Right lobe of liver (tissue), 6 donors: ENCODE data around the gene CPOX. TPM values are rescaled to one million over a fixed set of nuclear protein-coding genes. Genes with fewer than 3 reads are reported as not detected.
A peak's percentile ranks its signal among the peaks of the same experiment; 100 is the strongest.

Source experiments
- ATAC-seq, 4 donors: fragments of 200-7000 bp; cut with Tn5 transposase; one replicate each; pipeline ENCODE4 v1.9.1; 2020; ENCODE audit warnings: mild to moderate bottlenecking in 4 of 4, moderate library complexity in 4 of 4
- DNase-seq, 3 donors: peaks; one replicate each; pipeline ENCODE4 v3.0.0-alpha.2; 2020
- H3K27ac ChIP-seq, 3 donors: fragments of 200-600 bp; one replicate each; pipeline ENCODE4 v1.8.0; 2022
- H3K27me3 ChIP-seq, 2 donors: fragments of 200-600 bp; one replicate each; pipeline ENCODE4 v1.8.0; 2022
- H3K36me3 ChIP-seq, 4 donors: fragments of 200-600 bp; sonication (generic) in 1 of 4; one replicate each; pipeline versions ENCODE4 v1.5.1 to v1.8.0; 2017 to 2022; ENCODE audit warnings: control low read depth in 1 of 4
- H3K4me1 ChIP-seq, 4 donors: fragments of 200-600 bp; sonication (generic) in 1 of 4; one replicate each; pipeline versions ENCODE4 v1.5.1 to v1.8.0; 2017 to 2022; ENCODE audit warnings: control low read depth in 1 of 4
- H3K4me3 ChIP-seq, 3 donors: fragments of 200-600 bp; one replicate each; pipeline ENCODE4 v1.8.0; 2022
- H3K9me3 ChIP-seq, 4 donors: fragments of 200-600 bp; sonication (generic) in 1 of 4; one replicate each; pipeline versions ENCODE4 v1.5.1 to v1.8.0; 2017 to 2022; ENCODE audit warnings: control low read depth in 1 of 4
- CTCF ChIP-seq, 4 donors: fragments of 200-600 bp in 3 of 4; fragments of 450-650 bp in 1 of 4; IDR thresholded peaks; one replicate each; pipeline versions ENCODE4 v1.5.1 to v1.8.0; 2016 to 2022; ENCODE audit warnings: antibody characterized with exemption in 4 of 4, mild to moderate bottlenecking in 2 of 4
- POLR2A ChIP-seq: fragments of 450-650 bp; IDR thresholded peaks from one replicate; pipeline ENCODE4 v1.6.1; 2017; ENCODE audit warnings: antibody characterized with exemption, mild to moderate bottlenecking
- WGBS: methylation state at CpG from one replicate; pipeline ENCODE4 v1.1.6; 2018; ENCODE audit warnings: low coverage, low lambda C conversion rate; ENCODE audit not compliant: insufficient coverage; ENCODE audit errors: missing lambda C conversion rate; 5-methylcytosine and 5-hydroxymethylcytosine counted together
- intact Hi-C, 2 donors: fragments of 100-400 bp; cut with DNase I; formaldehyde crosslinking; loops; one replicate each; pipeline versions ENCODE4 v1.11.2 to v1.14.1; 2022
- total RNA-seq, 6 experiments: library from RNA; depleted of rRNA in 2 of 6; stranded (reverse); fragments of >200 nt in 2 of 6; fragmentation: NEBNext Ultra II Directional in 3 of 6; extraction: Animal tissue kit (Norgen Biotek cat#: 25700) in 3 of 6; gene quantifications; one replicate each; pipeline versions ENCODE4 v1.1.0 to v1.2.4, GENCODE V29; 2016 to 2023
- donor health status: DM: no; HTN: yes; CAD: no.
- donor health status: DM: no; HTN: no; CAD: no.
- donor health status: DM: no; HTN: no; CAD: no.
- donor health status: DM: no; HTN: yes; CAD: no.
- donor health status: DM: no; HTN: yes; CAD: no.

Gene CPOX
- total RNA-seq, 6 experiments from 2014 or later: 20.3 to 26.9 (median 22.6) TPM

GRCh38 chr3:98532709-98533571 lies 60.5 kb downstream of the CPOX start:
- no peak for ATAC-seq
- H3K9me3 ChIP-seq: no peaks in the 10 kb centered on the region
- TF ChIP-seq CTCF (IDR thresholded peaks at IDR 0.05): no peak
- TF ChIP-seq POLR2A: no peak
- no peak overlapping the region for H3K27ac ChIP-seq
- 90% methylated on average over 6 of the region's 6 CpGs for WGBS
- no peaks in the 10 kb centered on the region for H3K36me3 ChIP-seq
- no peak overlapping the region for H3K4me3 ChIP-seq
- intact Hi-C loops: no loop called here
- H3K27me3 ChIP-seq: no peaks in the 10 kb centered on the region
- no peak for DNase-seq
- H3K4me1 ChIP-seq: no peaks in the 10 kb centered on the region

- Histone ChIP-seq H3K4me3 (no peak overlapping the region), H3K27ac (no peak overlapping the region), H3K4me1 (no peaks in the 10 kb centered on the region), H3K36me3 (no peaks in the 10 kb centered on the region), H3K27me3 (no peaks in the 10 kb centered on the region), H3K9me3 (no peaks in the 10 kb centered on the region)
- intact Hi-C loops: no loop called here
- ATAC-seq (peak in 1 of 4 donors; percentile 21), DNase-seq (no peak)
- TF ChIP-seq CTCF (IDR thresholded peaks at IDR 0.05): no peak
- TF ChIP-seq POLR2A: no peak
- WGBS: 85% methylated on average over 2 of the region's 5 CpGs
These were observed 61.2 kb downstream of the CPOX start for GRCh38 chr3:98532275-98532637.

GRCh38 chr3:98531622-98532274 lies 61.7 kb downstream of the CPOX start, which contains the start of gene GPR15:
TSS of gene GPR15 (plus strand) at chr3:98531978. CDS start at chr3:98532034, 56 bp downstream.
- TF ChIP-seq POLR2A (no peak), CTCF (IDR thresholded peaks at IDR 0.05) (no peak)
- Histone ChIP-seq H3K4me3 (no peak within 1 kb of the TSS), H3K4me1 (no peaks in the 10 kb centered on the region), H3K36me3 (no peaks in the 10 kb centered on the region), H3K27ac (no peak within 1 kb of the TSS), H3K27me3 (no peaks in the 10 kb centered on the region), H3K9me3 (no peaks in the 10 kb centered on the region)
- intact Hi-C loops: no loop called here
- 71% methylated on average over 7 of the region's 7 CpGs for WGBS
- ATAC-seq: no peak
- no peak for DNase-seq

GRCh38 chr3:98530676-98531075 lies 62.7 kb downstream of the CPOX start:
- no peak for DNase-seq
- TF ChIP-seq POLR2A (no peak), CTCF (IDR thresholded peaks at IDR 0.05) (no peak)
- no peak for ATAC-seq
- H3K27ac ChIP-seq: no peak overlapping the region
- no peak overlapping the region for H3K4me3 ChIP-seq
- no peaks in the 10 kb centered on the region for H3K9me3 ChIP-seq
- intact Hi-C loops: no loop called here
- no peaks in the 10 kb centered on the region for H3K4me1 ChIP-seq
- no peaks in the 10 kb centered on the region for H3K36me3 ChIP-seq
- no peaks in the 10 kb centered on the region for H3K27me3 ChIP-seq
- WGBS: 84% methylated on average over 2 of the region's 2 CpGs
